Measurements from ENCODE around the gene CDH23.

Gene CDH23

DNA sequence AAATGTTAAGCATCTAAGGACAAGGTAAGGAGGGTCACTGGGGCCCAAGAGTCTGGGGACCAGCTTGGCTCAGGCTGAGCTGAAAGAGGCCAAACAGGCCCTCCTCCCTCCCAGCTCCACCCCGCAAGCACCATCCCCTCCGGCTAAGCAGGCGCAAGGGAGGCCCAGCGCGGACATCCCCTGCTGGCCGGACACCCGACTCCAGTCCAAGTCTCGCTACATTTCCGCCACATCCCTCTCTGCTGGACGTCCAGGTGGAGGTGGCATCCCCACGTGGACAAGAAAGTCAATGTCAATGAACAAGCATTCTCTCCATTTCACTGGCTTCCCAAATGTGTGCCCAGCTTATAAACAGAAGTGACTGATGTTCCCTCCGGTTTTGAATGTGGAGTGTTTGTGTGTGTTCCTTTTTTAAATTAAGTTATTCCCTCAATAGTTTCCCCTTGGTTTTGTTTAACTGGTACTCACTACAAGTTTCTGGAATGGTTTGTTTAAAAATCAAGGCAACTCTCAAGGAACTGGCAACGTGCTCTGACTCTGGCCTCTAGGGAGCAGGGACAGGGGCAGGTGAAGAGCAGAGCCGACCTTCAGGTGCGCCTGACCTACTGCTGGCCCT is 418.9 kb downstream of the CDH23 start:
- no peak for DNase-seq (ENCODE audit: low read depth in 2 of 2)

- DNase-seq (ENCODE audit: low read depth in 2 of 2) = no peak
These were observed 419.7 kb downstream of the CDH23 start for GRCh38 chr10:71816421-71816851.

GRCh38 chr10:71816936-71817618 is 420.4 kb downstream of the CDH23 start:
- DNase-seq (ENCODE audit: low read depth in 2 of 2) = no peak

GRCh38 chr10:71817831-71818655 is 421.3 kb downstream of the CDH23 start:
- no peak for DNase-seq (ENCODE audit: low read depth in 2 of 2)

DNA sequence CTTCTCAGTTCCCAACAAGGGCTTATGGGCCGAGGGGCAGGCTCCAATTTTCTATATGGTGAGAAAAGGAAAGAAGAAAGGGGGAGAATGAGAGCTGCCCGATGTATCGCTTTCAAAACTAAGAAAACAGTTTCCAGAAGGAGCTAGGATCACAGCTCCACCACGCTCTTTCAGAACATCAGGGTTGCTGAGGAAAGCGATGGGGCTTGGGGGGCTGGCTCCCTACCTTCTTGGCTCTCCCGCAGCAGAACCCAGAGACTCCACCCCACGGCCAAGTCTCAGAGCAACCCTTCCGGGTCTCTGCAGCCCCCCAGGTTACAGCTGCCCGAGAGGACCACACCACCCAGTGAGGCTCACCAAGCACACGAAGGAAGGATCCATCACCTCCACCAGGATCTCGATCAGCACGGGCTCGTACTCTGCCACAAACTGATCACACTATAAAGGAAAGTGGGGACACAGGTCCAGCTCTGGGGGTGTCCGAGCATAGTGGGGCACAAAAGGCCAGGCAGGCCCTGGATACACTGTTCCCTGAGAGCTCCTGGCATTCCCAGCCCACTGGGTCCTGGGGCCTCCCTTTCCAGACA is 422.0 kb downstream of the CDH23 start:
- DNase-seq (ENCODE audit: low read depth in 2 of 2) = no peak

- no peak for DNase-seq (ENCODE audit: low read depth in 2 of 2)
These were observed 422.7 kb downstream of the CDH23 start for GRCh38 chr10:71819441-71819861.

DNA sequence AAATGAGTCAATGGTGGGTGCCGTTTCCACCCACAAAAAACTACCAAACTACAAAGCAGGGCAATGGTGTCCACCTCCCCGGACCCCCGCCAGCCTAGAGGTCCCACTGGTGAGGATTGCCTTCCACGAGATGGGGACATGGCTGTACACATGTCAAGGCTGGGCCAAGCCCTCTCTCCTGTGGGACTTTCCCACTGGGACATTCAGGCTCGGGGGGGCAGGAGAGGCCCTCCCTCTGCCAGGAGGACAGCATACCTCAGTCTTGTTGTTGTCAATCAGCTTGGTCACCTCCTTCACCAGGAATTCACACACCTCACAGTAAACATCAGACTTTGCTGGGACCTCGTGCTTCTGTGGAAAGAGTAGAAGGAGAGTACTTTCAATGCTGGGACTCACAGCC is 423.3 kb downstream of the CDH23 start:
- DNase-seq (ENCODE audit: low read depth in 2 of 2) = no peak

DNA sequence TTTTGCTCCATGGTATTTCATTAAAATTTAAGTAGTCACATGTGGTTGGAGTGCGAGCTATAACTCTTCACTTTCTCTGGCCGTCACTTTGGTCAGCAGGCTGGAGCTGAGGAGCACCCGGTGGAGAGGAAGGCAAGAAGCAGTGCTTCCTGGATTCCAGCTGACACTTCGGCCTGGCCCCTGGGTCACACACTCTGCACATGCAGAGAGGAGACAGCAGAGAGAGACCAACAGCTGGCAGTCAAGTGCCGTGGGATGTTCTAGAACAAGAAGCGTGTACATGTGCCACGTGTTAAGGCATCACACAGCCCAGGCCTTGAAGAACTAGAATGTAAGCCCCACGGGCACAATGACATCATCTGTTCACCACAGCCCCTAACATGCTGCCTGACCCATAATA is 424.2 kb downstream of the CDH23 start:
- DNase-seq (ENCODE audit: low read depth in 2 of 2) = no peak

GRCh38 chr10:71821909-71822763 is 425.4 kb downstream of the CDH23 start:
- no peak for DNase-seq (ENCODE audit: low read depth in 2 of 2)

GRCh38 chr10:71823356-71823755 is 426.6 kb downstream of the CDH23 start:
- no peak for DNase-seq (ENCODE audit: low read depth in 2 of 2)

DNA sequence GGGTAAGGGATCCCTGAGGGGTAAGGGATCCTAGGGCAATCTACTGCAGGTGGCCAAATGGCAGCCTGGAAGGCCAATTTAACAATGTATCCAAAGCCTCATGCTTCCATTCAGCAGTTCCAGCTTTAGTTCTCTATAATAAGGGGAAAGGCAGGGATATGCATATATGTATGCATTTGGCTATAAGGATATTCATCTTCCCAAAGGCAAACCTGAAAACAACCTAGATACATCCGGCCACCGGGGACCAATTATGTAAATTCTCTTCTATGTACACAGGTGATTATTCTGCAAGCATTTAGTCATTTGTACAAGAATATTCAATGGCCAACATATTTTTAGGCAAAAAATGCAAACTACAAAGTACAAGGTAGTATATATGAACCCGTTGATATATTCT is 427.6 kb downstream of the CDH23 start:
- no peak for DNase-seq (ENCODE audit: low read depth in 2 of 2)

DNA sequence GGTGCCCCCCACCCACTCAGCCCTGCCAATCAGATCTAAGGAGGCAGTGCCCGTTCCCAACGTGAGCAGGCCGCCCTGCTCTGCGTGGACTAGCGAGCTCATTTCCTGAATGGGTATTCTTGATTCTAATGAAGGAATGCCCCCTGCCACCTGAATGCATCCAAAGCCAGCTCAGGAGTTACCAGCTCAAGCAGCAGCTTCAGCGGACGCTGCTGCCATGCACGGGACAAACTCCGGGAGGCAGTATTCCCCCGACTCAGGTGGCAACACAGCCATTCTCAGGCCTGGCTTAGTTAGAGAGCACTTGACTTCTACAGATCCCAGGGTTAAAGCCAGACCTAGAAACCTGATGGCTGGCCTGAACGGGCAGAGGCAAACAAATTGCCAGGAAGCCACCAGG is 428.5 kb downstream of the CDH23 start:
- DNase-seq (ENCODE audit: low read depth in 2 of 2) = no peak

GRCh38 chr10:71827852-71828251 is 431.1 kb downstream of the CDH23 start:
- no peak for DNase-seq (ENCODE audit: low read depth in 2 of 2)

GRCh38 chr10:71828702-71829101 is 432.0 kb downstream of the CDH23 start:
- no peak for DNase-seq (ENCODE audit: low read depth in 2 of 2)

DNA sequence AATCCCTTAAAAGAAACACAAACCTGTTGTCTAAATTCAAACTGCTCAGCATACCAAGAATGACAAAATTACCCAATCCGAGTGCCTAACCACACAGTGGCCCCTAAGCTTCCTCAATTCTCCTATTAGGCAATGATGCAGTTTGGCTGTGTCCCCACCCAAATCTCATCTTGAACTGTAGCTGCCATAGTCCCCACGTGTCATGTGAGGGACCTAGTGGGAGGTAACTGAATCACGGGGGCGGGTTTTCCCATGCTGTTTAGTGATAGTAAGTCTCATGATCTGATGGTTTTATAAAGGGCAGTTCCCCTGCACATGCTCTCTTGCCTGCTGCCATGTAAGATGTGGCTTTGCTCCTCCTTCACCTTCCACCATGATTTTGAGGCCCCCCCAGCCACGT is 432.5 kb downstream of the CDH23 start:
- DNase-seq (ENCODE audit: low read depth in 2 of 2) = no peak

DNA sequence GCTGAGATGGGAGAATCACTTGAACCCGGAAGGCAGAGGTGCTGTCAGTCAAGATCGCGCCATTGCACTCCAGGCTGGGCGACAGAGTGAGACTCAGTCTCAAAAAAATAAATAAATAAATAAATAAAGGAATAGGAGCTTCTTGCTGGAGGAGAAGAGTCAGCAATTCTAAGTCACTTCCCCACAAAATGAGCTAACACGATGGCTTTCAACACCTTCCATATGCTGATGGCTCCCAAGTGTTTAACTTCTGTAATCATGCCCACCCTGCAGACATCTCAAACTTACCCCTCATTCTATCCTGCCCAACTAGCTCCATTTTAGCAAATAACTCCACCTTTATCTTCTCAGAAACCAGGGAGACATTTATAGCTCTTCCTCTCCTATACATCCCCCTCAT is 433.2 kb downstream of the CDH23 start:
- no peak for DNase-seq (ENCODE audit: low read depth in 2 of 2)

GRCh38 chr10:71830726-71831125 is 434.0 kb downstream of the CDH23 start:
- DNase-seq (ENCODE audit: low read depth in 2 of 2) = no peak

GRCh38 chr10:71831646-71832552 is 435.2 kb downstream of the CDH23 start:
- DNase-seq (ENCODE audit: low read depth in 2 of 2) = no peak

- DNase-seq (ENCODE audit: low read depth in 2 of 2) = no peak
These were observed 436.2 kb downstream of the CDH23 start for GRCh38 chr10:71832967-71833366.

All from stimulated activated CD8-positive, alpha-beta memory T cell treated with anti-CD3 and anti-CD28 coated beads, Interleukin-2, amount 100 ng/mL, for 48 hours (primary cell).